Kidney (tissue), 14 donors: ENCODE data around the gene CALML6. TPM values are rescaled to one million over a fixed set of nuclear protein-coding genes. Genes with fewer than 3 reads are reported as not detected.
A peak's percentile ranks its signal among the peaks of the same experiment; 100 is the strongest.

Experiments used
- DNase-seq, 5 donors: peaks; one replicate each; pipeline ENCODE4 v3.0.0-alpha.2; 2013 to 2020
- FAIRE-seq: peaks from 2 replicates; lab custom pipeline; 2012; peaks lifted over from hg19 to GRCh38; lab: Jason Lieb, UNC
- H3K27ac ChIP-seq, 2 donors: one replicate each; pipeline ENCODE4 v1.7.0; 2013; ENCODE audit warnings: low read depth in 2 of 2, low read length in 2 of 2, inconsistent platforms in 1 of 2
- H3K27me3 ChIP-seq: one replicate; pipeline ENCODE4 v1.7.1; 2013; ENCODE audit warnings: low read length, inconsistent platforms; ENCODE audit not compliant: control insufficient read depth, insufficient read depth
- H3K36me3 ChIP-seq, 3 donors: one replicate each; pipeline versions ENCODE4 v1.7.0 to v1.7.1; 2013; ENCODE audit warnings: low read length in 3 of 3, control low read depth in 1 of 3, inconsistent platforms in 1 of 3; ENCODE audit not compliant: insufficient read depth in 3 of 3, control insufficient read depth in 2 of 3
- H3K4me1 ChIP-seq, 3 donors: one replicate each; pipeline versions ENCODE4 v1.7.0 to v1.7.1; 2013; ENCODE audit warnings: low read length in 3 of 3, inconsistent platforms in 1 of 3, low read depth in 1 of 3; ENCODE audit not compliant: control insufficient read depth in 2 of 3, insufficient read depth in 2 of 3
- H3K4me3 ChIP-seq, 3 donors: one replicate each; pipeline versions ENCODE4 v1.7.0 to v1.8.1; 2013; ENCODE audit warnings: low read length in 3 of 3, control low read depth in 1 of 3, inconsistent platforms in 1 of 3
- H3K9ac ChIP-seq, 3 donors: one replicate each; pipeline versions ENCODE4 v1.7.0 to v1.7.1; 2013; ENCODE audit warnings: low read length in 3 of 3, control low read depth in 1 of 3, inconsistent platforms in 1 of 3
- H3K9me3 ChIP-seq, 3 donors: one replicate each; pipeline versions ENCODE4 v1.7.0 to v1.7.1; 2013; ENCODE audit warnings: low read length in 3 of 3, control low read depth in 1 of 3, inconsistent platforms in 1 of 3; ENCODE audit not compliant: control insufficient read depth in 2 of 3, insufficient read depth in 1 of 3
- CTCF ChIP-seq: IDR thresholded peaks from 3 replicates; pipeline ENCODE4 v1.5.1; 2012; ENCODE audit warnings: mild to moderate bottlenecking, moderate library complexity, borderline replicate concordance; ENCODE audit not compliant: insufficient read depth; ENCODE audit errors: extremely low read depth
- intact Hi-C: fragments of 100-400 bp; cut with DNase I; formaldehyde crosslinking; loops from one replicate; pipeline ENCODE4 v1.11.1; 2022
- polyA plus RNA-seq: library from polyadenylated mRNA; stranded (reverse); fragments of 350-450 nt; fragmentation: Illumina TruSeq; extraction: RNeasy Lipid Tissue Mini Kit (QIAGEN cat#74804); gene quantifications from one replicate; pipeline ENCODE4 v1.2.3, GENCODE V29; 2014; ENCODE audit warnings: low read depth, low replicate concordance; ENCODE audit not compliant: insufficient read depth
- total RNA-seq: library from RNA; stranded (reverse); fragmentation: NEBNext Ultra II Directional; extraction: Animal tissue kit (Norgen Biotek cat#: 25700); gene quantifications from one replicate; pipeline ENCODE4 v1.2.1, GENCODE V29; 2021
- donor health status: control.
- donor health status: control.
- donor health status: control.
- donor health status: control.
- donor health status: control.
- donor health status: DM: yes; HTN: yes; CAD: no.
- donor health status: Normal renal cell carcinoma (clear cell type).

Gene CALML6
- total and polyA plus RNA-seq, 2 donors from 2014 or later: 0.13 to 1.2 TPM

DNA sequence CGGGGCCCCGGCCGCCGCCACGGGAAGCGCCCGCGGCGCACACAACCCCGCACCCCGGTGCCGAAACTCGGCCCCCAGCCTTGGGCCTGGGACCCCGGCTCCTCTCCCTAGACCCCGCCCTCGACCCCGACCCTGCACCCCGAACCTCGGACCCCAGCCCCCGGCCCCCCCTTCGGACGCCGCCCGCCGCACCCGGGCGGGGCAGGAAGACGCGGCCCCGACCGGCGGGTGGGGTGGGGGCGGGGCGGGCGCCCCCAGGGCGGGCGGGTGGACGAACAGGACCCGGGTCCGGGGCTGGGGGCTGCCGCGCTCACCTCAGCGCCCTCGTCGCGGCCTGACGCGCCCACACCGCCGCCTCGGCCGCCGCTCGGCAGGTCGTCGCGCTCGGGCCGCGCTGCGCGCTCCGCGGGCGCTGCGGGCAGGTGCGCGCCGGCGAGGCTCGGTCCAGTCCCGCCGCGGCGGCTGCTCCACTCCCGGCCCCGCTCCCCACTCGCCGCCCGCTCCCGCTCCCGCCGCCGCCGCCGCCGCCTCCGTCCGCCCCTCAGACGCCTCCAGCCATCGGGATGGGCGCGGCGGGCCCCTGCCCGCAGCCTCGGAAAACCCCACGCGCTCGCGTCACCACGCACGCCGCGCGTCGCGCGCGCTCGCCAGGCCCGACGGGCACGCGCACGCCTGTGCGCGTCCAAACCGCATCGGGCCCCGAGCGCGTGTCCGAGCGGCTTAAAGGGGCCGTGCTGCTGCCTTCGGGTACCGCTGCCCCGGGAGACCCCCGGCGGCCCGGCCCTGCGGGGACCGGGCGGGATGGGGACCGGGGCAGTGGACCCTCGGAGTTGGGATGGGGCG lies 24.3 kb upstream of the CALML6 start, which contains the start of gene GNB1:
GNB1 (minus strand) TSS at position 582 of the 843 bp plus-strand sequence. CDS start 65,634 bp downstream, outside the sequence.
- H3K27ac ChIP-seq: peak within 1 kb of the TSS; percentile 83 to 91
- intact Hi-C loops: no loop called here
- H3K9me3 ChIP-seq: no peaks in the 10 kb centered on the region
- H3K36me3 ChIP-seq: no peaks in the 10 kb centered on the region
- H3K4me1 ChIP-seq: peaks cover 0 to 23% (median 15%) of the 10 kb centered on the region in 3 donors
- FAIRE-seq: no peak
- H3K9ac ChIP-seq: peak within 1 kb of the TSS in 2 of 3 donors; percentile 69 to 77
- DNase-seq: peak; percentile 92 to 96 (median 95)
- peak within 1 kb of the TSS; percentile 57 to 76 (median 68) for H3K4me3 ChIP-seq
- TF ChIP-seq CTCF: no peak
- H3K27me3 ChIP-seq: no peaks in the 10 kb centered on the region

GRCh38 chr1:1891349-1892078 lies 23.5 kb upstream of the CALML6 start:
- H3K27ac ChIP-seq: peak overlapping the region; percentile 83 to 91
- H3K9me3 ChIP-seq: no peaks in the 10 kb centered on the region
- H3K27me3 ChIP-seq: no peaks in the 10 kb centered on the region
- peak; percentile 70 to 93 (median 75) for DNase-seq
- intact Hi-C loops: no loop called here
- no peak for TF ChIP-seq CTCF
- H3K4me1 ChIP-seq: peaks cover 0 to 22% (median 15%) of the 10 kb centered on the region in 3 donors
- H3K4me3 ChIP-seq: peak overlapping the region; percentile 37 to 74 (median 62)
- no peaks in the 10 kb centered on the region for H3K36me3 ChIP-seq
- FAIRE-seq: no peak
- peak overlapping the region in 2 of 3 donors; percentile 51 to 58 for H3K9ac ChIP-seq

DNA sequence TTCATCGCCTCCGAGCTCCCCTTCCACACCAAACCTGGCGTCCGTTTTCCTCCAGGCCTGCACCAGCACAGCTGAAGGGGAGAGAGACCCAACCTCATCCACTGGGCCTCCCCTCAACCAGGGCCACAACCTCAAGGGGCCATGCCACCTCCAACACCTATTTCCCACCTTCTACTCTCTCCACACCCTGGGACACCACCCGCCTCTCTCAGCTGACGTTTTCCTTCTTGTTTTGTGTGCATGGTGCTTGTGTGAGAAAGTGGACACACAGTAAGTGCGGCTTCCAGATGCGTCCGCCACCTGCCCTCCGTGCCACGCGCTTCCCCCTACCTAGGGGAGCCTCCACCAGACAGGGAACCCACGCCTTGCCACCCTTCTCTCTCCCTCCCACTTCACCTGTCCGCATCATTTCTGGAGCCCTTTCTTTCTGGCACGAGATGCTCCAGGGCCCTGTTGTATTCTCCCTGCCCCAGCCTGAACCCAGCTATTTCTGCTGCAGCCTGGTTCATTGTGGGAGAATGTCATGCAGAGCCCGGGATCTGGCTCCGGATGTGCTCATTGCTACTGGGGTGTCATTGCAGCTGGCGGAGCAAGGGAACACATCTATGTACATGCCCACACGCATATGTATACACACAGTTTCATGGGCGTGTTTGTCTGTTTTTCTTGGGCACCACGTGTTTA lies 22.8 kb upstream of the CALML6 start:
- Histone ChIP-seq H3K27me3 (no peaks in the 10 kb centered on the region), H3K4me1 (peaks cover 0 to 22% (median 15%) of the 10 kb centered on the region in 3 donors), H3K36me3 (no peaks in the 10 kb centered on the region), H3K9me3 (no peaks in the 10 kb centered on the region), H3K9ac (peak overlapping the region in 2 of 3 donors; percentile 51 to 58), H3K27ac (peak overlapping the region; percentile 67 to 80), H3K4me3 (peak overlapping the region; percentile 37 to 74 (median 62))
- no peak for FAIRE-seq
- no peak for TF ChIP-seq CTCF
- intact Hi-C loops: no loop called here
- DNase-seq: peak in 2 of 5 donors; percentile 56 to 72
